Gastrocnemius medialis (tissue), 4 donors: ENCODE results near the gene ATXN7.

ENCODE experiments used
- POLR2A ChIP-seq, 2 donors: fragments of 450-650 bp; IDR thresholded peaks; one replicate each; pipeline ENCODE4 v1.6.1; 2017; ENCODE audit warnings: antibody characterized with exemption in 2 of 2, mild to moderate bottlenecking in 2 of 2, moderate library complexity in 2 of 2
- TF ChIP-seq, protein P1 (sequence below), 5 experiments: fragments of 450-650 bp in 3 of 5; fragments of 200-600 bp in 2 of 5; sonication (generic) in 2 of 5; IDR thresholded peaks in 4 of 5; conservative IDR thresholded peaks in 1 of 5; 1 replicate in 4 of 5; 2 replicates in 1 of 5; pipeline ENCODE4 v1.5.1; 2016 to 2019; ENCODE audit warnings: antibody characterized with exemption in 5 of 5, mild to moderate bottlenecking in 3 of 5, moderate library complexity in 3 of 5

DNA sequence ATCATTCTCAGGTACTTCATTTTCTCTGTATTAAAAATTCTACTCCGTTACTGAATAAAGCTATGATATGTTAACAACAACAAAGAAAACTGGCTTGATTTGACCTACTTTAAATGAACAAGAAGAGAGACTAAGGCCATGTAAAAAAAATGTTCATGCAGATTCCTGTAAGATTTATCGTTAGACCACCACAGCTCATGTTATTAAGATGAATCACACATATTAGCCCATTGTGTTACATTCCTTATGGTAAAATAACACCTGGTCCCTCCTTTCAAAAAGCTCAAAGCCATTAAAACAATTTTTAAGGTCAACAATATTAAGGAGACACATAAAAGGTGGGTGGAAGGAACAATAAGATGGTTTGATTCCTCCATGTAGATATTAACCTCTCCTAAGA, 6.4 kb upstream of the ATXN7 start:
- TF ChIP-seq, protein P1, sequence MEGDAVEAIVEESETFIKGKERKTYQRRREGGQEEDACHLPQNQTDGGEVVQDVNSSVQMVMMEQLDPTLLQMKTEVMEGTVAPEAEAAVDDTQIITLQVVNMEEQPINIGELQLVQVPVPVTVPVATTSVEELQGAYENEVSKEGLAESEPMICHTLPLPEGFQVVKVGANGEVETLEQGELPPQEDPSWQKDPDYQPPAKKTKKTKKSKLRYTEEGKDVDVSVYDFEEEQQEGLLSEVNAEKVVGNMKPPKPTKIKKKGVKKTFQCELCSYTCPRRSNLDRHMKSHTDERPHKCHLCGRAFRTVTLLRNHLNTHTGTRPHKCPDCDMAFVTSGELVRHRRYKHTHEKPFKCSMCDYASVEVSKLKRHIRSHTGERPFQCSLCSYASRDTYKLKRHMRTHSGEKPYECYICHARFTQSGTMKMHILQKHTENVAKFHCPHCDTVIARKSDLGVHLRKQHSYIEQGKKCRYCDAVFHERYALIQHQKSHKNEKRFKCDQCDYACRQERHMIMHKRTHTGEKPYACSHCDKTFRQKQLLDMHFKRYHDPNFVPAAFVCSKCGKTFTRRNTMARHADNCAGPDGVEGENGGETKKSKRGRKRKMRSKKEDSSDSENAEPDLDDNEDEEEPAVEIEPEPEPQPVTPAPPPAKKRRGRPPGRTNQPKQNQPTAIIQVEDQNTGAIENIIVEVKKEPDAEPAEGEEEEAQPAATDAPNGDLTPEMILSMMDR (IDR thresholded peaks at IDR 0.05 in 4 of 5, conservative IDR thresholded peaks at IDR 0.05 in 1 of 5) = no peak
- TF ChIP-seq POLR2A (IDR thresholded peaks at IDR 0.05) = no peak
